Neural cell (in vitro differentiated cells): ENCODE results near the gene BMPR2. TPM values are rescaled to one million over a fixed set of nuclear protein-coding genes. Genes with fewer than 3 reads are reported as not detected.

ENCODE experiments used
- H2AFZ ChIP-seq: fragments of 200-600, 300-800 bp; sonication (generic), shearing (Covaris generic); 2 replicates; pipeline ENCODE4 v1.6.0; 2014; ENCODE audit warnings: low read depth, mild to moderate bottlenecking, antibody characterized with exemption, low read length, moderate library complexity
- H3F3A ChIP-seq: fragments of 200-600 bp; shearing (Covaris generic); 2 replicates; pipeline ENCODE4 v1.6.1; 2016; ENCODE audit warnings: mild to moderate bottlenecking, moderate library complexity, mixed read lengths, antibody characterized with exemption, low read length; ENCODE audit not compliant: insufficient read depth, poor library complexity, severe bottlenecking
- H3K27ac ChIP-seq: fragments of 200-600, 300-800 bp; sonication (generic), shearing (Covaris generic); 2 replicates; pipeline ENCODE4 v1.5.1; 2014; ENCODE audit warnings: mild to moderate bottlenecking, low read length, moderate library complexity
- H3K27me3 ChIP-seq: fragments of 300-800, 200-600 bp; sonication (generic), shearing (Covaris generic); 2 replicates; pipeline ENCODE4 v1.6.0; 2014; ENCODE audit warnings: mild to moderate bottlenecking, low read depth, low read length, moderate library complexity; ENCODE audit not compliant: insufficient read depth
- H3K36me3 ChIP-seq: fragments of 300-800, 200-600 bp; sonication (generic), shearing (Covaris generic); 2 replicates; pipeline ENCODE4 v1.5.1; 2014; ENCODE audit warnings: mild to moderate bottlenecking, antibody characterized with exemption, low read length, moderate library complexity; ENCODE audit not compliant: insufficient read depth
- H3K4me2 ChIP-seq: fragments of 300-800, 200-600 bp; sonication (generic), shearing (Covaris generic); 2 replicates; pipeline ENCODE4 v1.6.0; 2014; ENCODE audit warnings: mild to moderate bottlenecking, low read length
- H3K4me3 ChIP-seq: fragments of 300-800, 200-600 bp; sonication (generic), shearing (Covaris generic); 2 replicates; pipeline ENCODE4 v1.5.1; 2014; ENCODE audit warnings: mild to moderate bottlenecking, low read length, moderate library complexity
- H3K79me2 ChIP-seq: fragments of 200-600 bp; shearing (Covaris generic); replicated peaks from 2 replicates; pipeline ENCODE4 v1.6.0; 2014; ENCODE audit warnings: mild to moderate bottlenecking, low read length, moderate library complexity; ENCODE audit not compliant: insufficient read depth
- H3K9ac ChIP-seq: fragments of 300-800, 200-600 bp; sonication (generic), shearing (Covaris generic); 2 replicates; pipeline ENCODE4 v1.6.1; 2016; ENCODE audit warnings: mild to moderate bottlenecking, low read length, mixed read lengths
- H3K9me2 ChIP-seq: fragments of 200-600 bp; shearing (Covaris generic); 2 replicates; pipeline ENCODE4 v1.6.1; 2016; ENCODE audit warnings: mild to moderate bottlenecking, low read length, mixed read lengths; ENCODE audit not compliant: insufficient read depth
- H3K9me3 ChIP-seq: fragments of 200-600, 300-800 bp; sonication (generic), shearing (Covaris generic); 2 replicates; pipeline ENCODE4 v1.6.1; 2016; ENCODE audit warnings: mild to moderate bottlenecking, mixed run types, low read length, moderate library complexity, mixed read lengths
- H4K20me1 ChIP-seq: fragments of 200-600 bp; shearing (Covaris generic); 2 replicates; pipeline ENCODE4 v1.6.1; 2016; ENCODE audit warnings: mild to moderate bottlenecking, mixed run types; ENCODE audit not compliant: insufficient read depth
- EP300 ChIP-seq: fragments of 450-650 bp; conservative IDR thresholded peaks from 2 replicates; pipeline ENCODE4 v1.6.1; 2014; ENCODE audit warnings: antibody characterized with exemption, mild to moderate bottlenecking, moderate library complexity; ENCODE audit not compliant: poor library complexity, severe bottlenecking
- EZH2 ChIP-seq: fragments of 200-600, 300-800 bp; shearing (Covaris generic), sonication (generic); IDR thresholded peaks from 2 replicates; pipeline ENCODE4 v1.6.1; 2014; ENCODE audit warnings: antibody characterized with exemption, low read length, borderline replicate concordance, mild to moderate bottlenecking; ENCODE audit not compliant: insufficient read depth, poor library complexity, severe bottlenecking
- MXI1 ChIP-seq: fragments of 450-650 bp; conservative IDR thresholded peaks from 2 replicates; pipeline ENCODE4 v1.6.1; 2014; ENCODE audit warnings: antibody characterized with exemption, mild to moderate bottlenecking; ENCODE audit not compliant: poor library complexity, severe bottlenecking
- POLR2AphosphoS5 ChIP-seq: IDR thresholded peaks from 2 replicates; pipeline ENCODE4 v1.6.1; 2012
- RAD21 ChIP-seq: fragments of 450-650 bp; conservative IDR thresholded peaks from 2 replicates; pipeline ENCODE4 v1.6.1; 2014; ENCODE audit warnings: antibody characterized with exemption, mild to moderate bottlenecking, moderate library complexity
- SMC3 ChIP-seq: fragments of 450-650 bp; conservative IDR thresholded peaks from 2 replicates; pipeline ENCODE4 v1.6.1; 2014; ENCODE audit warnings: antibody characterized with exemption, mild to moderate bottlenecking, moderate library complexity; ENCODE audit not compliant: poor library complexity
- TAF1 ChIP-seq: IDR thresholded peaks from 2 replicates; pipeline ENCODE4 v1.6.1; 2012; ENCODE audit warnings: low read depth
- polyA plus RNA-seq: library from polyadenylated mRNA; depleted of rRNA; stranded (reverse); fragments of >200 nt; gene quantifications from 2 replicates; pipeline ENCODE4 v1.2.3, GENCODE V29; 2014
- TF ChIP-seq, protein P1 (sequence below): IDR thresholded peaks from 2 replicates; pipeline ENCODE4 v1.6.1; 2012; ENCODE audit warnings: borderline replicate concordance
- TF ChIP-seq, protein P2 (sequence below): fragments of 450-650 bp; IDR thresholded peaks from 2 replicates; pipeline ENCODE4 v1.5.1; 2014; ENCODE audit warnings: antibody characterized with exemption, mild to moderate bottlenecking, moderate library complexity; ENCODE audit not compliant: poor library complexity, severe bottlenecking

The BMPR2 gene
- polyA plus RNA-seq, 1 donor from 2014 or later, result 18.4 TPM

DNA sequence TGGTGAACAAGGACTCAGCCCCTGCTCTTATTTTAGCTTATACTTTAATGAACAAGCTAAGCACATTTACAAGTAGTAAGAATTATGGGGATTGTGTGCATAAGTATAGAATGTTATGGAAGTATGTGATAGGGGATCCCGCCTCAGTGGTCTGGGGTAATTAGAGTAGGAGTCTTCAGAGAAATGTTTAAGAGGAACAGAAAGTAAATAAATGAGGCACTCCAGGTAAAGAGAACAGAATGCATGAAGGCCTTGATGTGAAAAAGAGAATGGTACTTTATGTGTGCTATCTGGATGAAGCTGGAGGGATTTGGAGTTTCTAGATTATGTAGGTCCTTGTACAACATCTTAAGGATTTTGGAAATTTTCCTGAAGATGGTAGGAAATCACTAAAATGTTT is 76.6 kb downstream of the BMPR2 start:
- Histone ChIP-seq H3F3A (no peaks in the 10 kb centered on the region), H3K9me2 (no peaks in the 10 kb centered on the region), H3K27ac (no peak overlapping the region), H2AFZ (no peak overlapping the region), H3K79me2 (peaks cover 16% of the 10 kb centered on the region), H3K9me3 (no peaks in the 10 kb centered on the region), H4K20me1 (no peaks in the 10 kb centered on the region), H3K27me3 (no peaks in the 10 kb centered on the region), H3K4me3 (no peak overlapping the region), H3K36me3 (no peaks in the 10 kb centered on the region), H3K4me2 (no peak overlapping the region), H3K9ac (no peak overlapping the region)
- TF ChIP-seq RAD21 (no peak), EZH2 (no peak), TAF1 (no peak), SMC3 (no peak), POLR2AphosphoS5 (no peak), EP300 (no peak), MXI1 (no peak)
- TF ChIP-seq, protein P1, sequence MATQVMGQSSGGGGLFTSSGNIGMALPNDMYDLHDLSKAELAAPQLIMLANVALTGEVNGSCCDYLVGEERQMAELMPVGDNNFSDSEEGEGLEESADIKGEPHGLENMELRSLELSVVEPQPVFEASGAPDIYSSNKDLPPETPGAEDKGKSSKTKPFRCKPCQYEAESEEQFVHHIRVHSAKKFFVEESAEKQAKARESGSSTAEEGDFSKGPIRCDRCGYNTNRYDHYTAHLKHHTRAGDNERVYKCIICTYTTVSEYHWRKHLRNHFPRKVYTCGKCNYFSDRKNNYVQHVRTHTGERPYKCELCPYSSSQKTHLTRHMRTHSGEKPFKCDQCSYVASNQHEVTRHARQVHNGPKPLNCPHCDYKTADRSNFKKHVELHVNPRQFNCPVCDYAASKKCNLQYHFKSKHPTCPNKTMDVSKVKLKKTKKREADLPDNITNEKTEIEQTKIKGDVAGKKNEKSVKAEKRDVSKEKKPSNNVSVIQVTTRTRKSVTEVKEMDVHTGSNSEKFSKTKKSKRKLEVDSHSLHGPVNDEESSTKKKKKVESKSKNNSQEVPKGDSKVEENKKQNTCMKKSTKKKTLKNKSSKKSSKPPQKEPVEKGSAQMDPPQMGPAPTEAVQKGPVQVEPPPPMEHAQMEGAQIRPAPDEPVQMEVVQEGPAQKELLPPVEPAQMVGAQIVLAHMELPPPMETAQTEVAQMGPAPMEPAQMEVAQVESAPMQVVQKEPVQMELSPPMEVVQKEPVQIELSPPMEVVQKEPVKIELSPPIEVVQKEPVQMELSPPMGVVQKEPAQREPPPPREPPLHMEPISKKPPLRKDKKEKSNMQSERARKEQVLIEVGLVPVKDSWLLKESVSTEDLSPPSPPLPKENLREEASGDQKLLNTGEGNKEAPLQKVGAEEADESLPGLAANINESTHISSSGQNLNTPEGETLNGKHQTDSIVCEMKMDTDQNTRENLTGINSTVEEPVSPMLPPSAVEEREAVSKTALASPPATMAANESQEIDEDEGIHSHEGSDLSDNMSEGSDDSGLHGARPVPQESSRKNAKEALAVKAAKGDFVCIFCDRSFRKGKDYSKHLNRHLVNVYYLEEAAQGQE, result no peak
- TF ChIP-seq, protein P2, sequence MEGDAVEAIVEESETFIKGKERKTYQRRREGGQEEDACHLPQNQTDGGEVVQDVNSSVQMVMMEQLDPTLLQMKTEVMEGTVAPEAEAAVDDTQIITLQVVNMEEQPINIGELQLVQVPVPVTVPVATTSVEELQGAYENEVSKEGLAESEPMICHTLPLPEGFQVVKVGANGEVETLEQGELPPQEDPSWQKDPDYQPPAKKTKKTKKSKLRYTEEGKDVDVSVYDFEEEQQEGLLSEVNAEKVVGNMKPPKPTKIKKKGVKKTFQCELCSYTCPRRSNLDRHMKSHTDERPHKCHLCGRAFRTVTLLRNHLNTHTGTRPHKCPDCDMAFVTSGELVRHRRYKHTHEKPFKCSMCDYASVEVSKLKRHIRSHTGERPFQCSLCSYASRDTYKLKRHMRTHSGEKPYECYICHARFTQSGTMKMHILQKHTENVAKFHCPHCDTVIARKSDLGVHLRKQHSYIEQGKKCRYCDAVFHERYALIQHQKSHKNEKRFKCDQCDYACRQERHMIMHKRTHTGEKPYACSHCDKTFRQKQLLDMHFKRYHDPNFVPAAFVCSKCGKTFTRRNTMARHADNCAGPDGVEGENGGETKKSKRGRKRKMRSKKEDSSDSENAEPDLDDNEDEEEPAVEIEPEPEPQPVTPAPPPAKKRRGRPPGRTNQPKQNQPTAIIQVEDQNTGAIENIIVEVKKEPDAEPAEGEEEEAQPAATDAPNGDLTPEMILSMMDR, result no peak

DNA sequence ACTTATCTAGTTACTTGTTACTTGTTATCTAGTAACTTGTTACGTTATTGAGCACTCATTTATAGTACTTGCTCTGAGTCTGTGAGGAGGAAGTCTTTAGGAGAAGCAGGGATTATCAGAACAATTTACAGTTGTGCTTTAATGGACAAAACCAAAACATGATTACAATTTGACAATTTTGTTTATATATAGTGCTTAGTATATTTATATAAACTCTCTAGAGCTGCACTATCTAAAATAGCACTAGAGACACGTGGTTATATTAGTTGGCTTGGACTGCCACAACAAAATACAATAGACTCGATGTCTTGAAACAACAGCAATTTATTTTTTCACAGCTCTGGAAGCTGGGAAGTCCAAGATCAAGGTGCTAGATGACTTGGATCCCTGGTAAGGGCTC is 78.4 kb downstream of the BMPR2 start:
- Histone ChIP-seq H3K4me3 (no peak overlapping the region), H4K20me1 (no peaks in the 10 kb centered on the region), H3K27me3 (no peaks in the 10 kb centered on the region), H3K9ac (no peak overlapping the region), H3K79me2 (peaks cover 19% of the 10 kb centered on the region), H2AFZ (no peak overlapping the region), H3K4me2 (no peak overlapping the region), H3K9me3 (no peaks in the 10 kb centered on the region), H3K36me3 (no peaks in the 10 kb centered on the region), H3F3A (no peaks in the 10 kb centered on the region), H3K27ac (no peak overlapping the region), H3K9me2 (no peaks in the 10 kb centered on the region)
- TF ChIP-seq POLR2AphosphoS5 (no peak), EP300 (no peak), EZH2 (no peak), TAF1 (no peak), MXI1 (no peak), SMC3 (no peak), RAD21 (no peak)
- TF ChIP-seq, protein P2, result no peak
- TF ChIP-seq, protein P1, result no peak
